GM18868 (cell line): Measurements from ENCODE around the gene CSNK1E.

Experiments
- ATAC-seq: cut with Tn5 transposase; IDR thresholded peaks from one replicate; pipeline ENCODE4 v1.9.1; 2021; ENCODE audit warnings: mild to moderate bottlenecking, moderate library complexity; ENCODE audit not compliant: unreplicated experiment

Gene CSNK1E

GRCh38 chr22:38335077-38335476 lies 17.8 kb upstream of the CSNK1E start:
- ATAC-seq = no peak

- ATAC-seq = no peak
Observed at GRCh38 chr22:38327805-38328204, 10.6 kb upstream of the CSNK1E start.

GRCh38 chr22:38327396-38327795 lies 10.2 kb upstream of the CSNK1E start:
- ATAC-seq = no peak

GRCh38 chr22:38325587-38325986 lies 8.4 kb upstream of the CSNK1E start:
- ATAC-seq = no peak

GRCh38 chr22:38320605-38321402 lies 3.6 kb upstream of the CSNK1E start:
- ATAC-seq = no peak

GRCh38 chr22:38318792-38319773 lies 1.9 kb upstream of the CSNK1E start:
- no peak for ATAC-seq

GRCh38 chr22:38317995-38318715 lies 922 bp upstream of the CSNK1E start:
- ATAC-seq = no peak

GRCh38 chr22:38316364-38317121 lies 690 bp downstream of the CSNK1E start:
- ATAC-seq = no peak

GRCh38 chr22:38315823-38316363 lies 1.3 kb downstream of the CSNK1E start:
- ATAC-seq = no peak

GRCh38 chr22:38314933-38315822 lies 2.1 kb downstream of the CSNK1E start:
- no peak for ATAC-seq

GRCh38 chr22:38314051-38314932 lies 2.9 kb downstream of the CSNK1E start:
- ATAC-seq = no peak

- no peak for ATAC-seq
Observed at GRCh38 chr22:38313384-38313955, 3.8 kb downstream of the CSNK1E start.

- no peak for ATAC-seq
Observed at GRCh38 chr22:38312261-38312800, 4.9 kb downstream of the CSNK1E start.

- ATAC-seq = no peak
Observed at GRCh38 chr22:38311323-38311620, 6.0 kb downstream of the CSNK1E start.

GRCh38 chr22:38310518-38311322 lies 6.5 kb downstream of the CSNK1E start:
- ATAC-seq = no peak

GRCh38 chr22:38309614-38310517 lies 7.4 kb downstream of the CSNK1E start:
- ATAC-seq = no peak
